ENCODE data around the gene HOTAIR.

GRCh38 chr12:53954694-53955035 lies 20.1 kb downstream of the HOTAIR start, which contains the start of gene HOXC12:
- no peak for TF ChIP-seq CTCF (conservative IDR thresholded peaks at IDR 0.05 in 1 of 2, IDR thresholded peaks at IDR 0.05 in 1 of 2; ENCODE audit: extremely low read depth in 1 of 2, insufficient read depth in 1 of 2, low read depth in 1 of 2, low read length in 2 of 2)
- no peak for TF ChIP-seq EZH2 (IDR thresholded peaks at IDR 0.05; ENCODE audit: borderline replicate concordance, low read length)

Data from mammary epithelial cell (primary cell).